Transverse colon (tissue), 3 donors: ENCODE results near the gene FLOT1.

ENCODE experiments used
- POLR2A ChIP-seq: fragments of 450-650 bp; IDR thresholded peaks from one replicate; pipeline ENCODE4 v1.6.1; 2016; ENCODE audit warnings: antibody characterized with exemption, mild to moderate bottlenecking, moderate library complexity
- TF ChIP-seq, protein P1 (sequence below), 5 experiments: fragments of 200-600 bp in 3 of 5; fragments of 450-650 bp in 2 of 5; sonication (generic) in 3 of 5; IDR thresholded peaks; 1 replicate in 2 of 5; 2 replicates in 3 of 5; pipeline ENCODE4 v1.5.1; 2016 to 2017; ENCODE audit warnings: antibody characterized with exemption in 5 of 5, inconsistent platforms in 3 of 5, mild to moderate bottlenecking in 2 of 5, moderate library complexity in 1 of 5

DNA sequence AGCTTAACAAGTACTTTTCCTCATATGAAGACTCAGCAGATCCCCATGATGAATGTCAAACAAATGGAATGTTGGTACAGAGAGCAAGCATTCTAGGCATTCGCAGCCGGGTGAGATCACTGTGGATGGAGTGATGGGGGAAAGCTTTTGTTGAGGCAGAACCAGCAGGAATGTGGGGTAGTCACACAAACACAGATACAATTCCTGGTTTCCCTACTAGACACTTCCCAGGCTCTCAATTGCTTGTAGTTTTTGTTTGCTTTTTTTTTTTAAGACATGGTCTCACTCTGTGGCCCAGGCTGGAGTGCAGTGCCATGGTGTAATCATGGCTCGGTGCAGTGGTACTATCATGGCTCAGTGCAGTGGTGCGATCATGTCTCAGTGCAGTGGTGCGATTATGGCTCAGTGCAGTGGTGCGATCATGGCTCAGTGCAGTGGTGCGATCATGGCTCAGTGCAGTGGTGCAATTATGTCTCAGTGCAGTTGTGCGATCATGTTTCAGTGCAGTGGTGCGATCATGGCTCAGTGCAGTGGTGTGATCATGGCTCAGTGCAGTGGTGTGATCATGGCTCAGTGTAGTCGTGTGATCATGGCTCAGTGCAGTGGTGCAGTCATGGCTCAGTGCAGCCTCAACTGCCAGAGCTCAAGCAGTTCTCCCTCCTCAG, 17.2 kb upstream of the FLOT1 start:
- TF ChIP-seq POLR2A = no peak
- TF ChIP-seq, protein P1, sequence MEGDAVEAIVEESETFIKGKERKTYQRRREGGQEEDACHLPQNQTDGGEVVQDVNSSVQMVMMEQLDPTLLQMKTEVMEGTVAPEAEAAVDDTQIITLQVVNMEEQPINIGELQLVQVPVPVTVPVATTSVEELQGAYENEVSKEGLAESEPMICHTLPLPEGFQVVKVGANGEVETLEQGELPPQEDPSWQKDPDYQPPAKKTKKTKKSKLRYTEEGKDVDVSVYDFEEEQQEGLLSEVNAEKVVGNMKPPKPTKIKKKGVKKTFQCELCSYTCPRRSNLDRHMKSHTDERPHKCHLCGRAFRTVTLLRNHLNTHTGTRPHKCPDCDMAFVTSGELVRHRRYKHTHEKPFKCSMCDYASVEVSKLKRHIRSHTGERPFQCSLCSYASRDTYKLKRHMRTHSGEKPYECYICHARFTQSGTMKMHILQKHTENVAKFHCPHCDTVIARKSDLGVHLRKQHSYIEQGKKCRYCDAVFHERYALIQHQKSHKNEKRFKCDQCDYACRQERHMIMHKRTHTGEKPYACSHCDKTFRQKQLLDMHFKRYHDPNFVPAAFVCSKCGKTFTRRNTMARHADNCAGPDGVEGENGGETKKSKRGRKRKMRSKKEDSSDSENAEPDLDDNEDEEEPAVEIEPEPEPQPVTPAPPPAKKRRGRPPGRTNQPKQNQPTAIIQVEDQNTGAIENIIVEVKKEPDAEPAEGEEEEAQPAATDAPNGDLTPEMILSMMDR (IDR thresholded peaks at IDR 0.05) = no peak
